MM.1S (cell line): Measurements from ENCODE around the gene MMP25.

Experiments used
- DNase-seq: peaks from one replicate; pipeline ENCODE4 v3.0.0-alpha.2; 2015
- H2AFZ ChIP-seq: fragments of 300-600 bp; sonication (generic); 2 replicates; pipeline ENCODE4 v1.6.0; 2016; ENCODE audit warnings: antibody characterized with exemption, low read length
- H3F3A ChIP-seq: fragments of 300-600 bp; sonication (generic); 2 replicates; pipeline ENCODE4 v1.6.1; 2016; ENCODE audit warnings: mild to moderate bottlenecking, antibody characterized with exemption, low read length, moderate library complexity, mixed read lengths; ENCODE audit not compliant: insufficient read depth
- H3K27ac ChIP-seq: fragments of 300-600 bp; sonication (generic); 2 replicates; pipeline ENCODE4 v1.5.1; 2016; ENCODE audit warnings: mild to moderate bottlenecking, low read length
- H3K27me3 ChIP-seq: fragments of 300-600 bp; sonication (generic); replicated peaks from 2 replicates; pipeline ENCODE4 v1.6.0; 2016; ENCODE audit warnings: low read length; ENCODE audit not compliant: insufficient read depth
- H3K36me3 ChIP-seq: fragments of 300-600 bp; sonication (generic); replicated peaks from 2 replicates; pipeline ENCODE4 v1.6.1; 2016; ENCODE audit warnings: mild to moderate bottlenecking, low read length, mixed read lengths; ENCODE audit not compliant: insufficient read depth
- H3K4me1 ChIP-seq: fragments of 300-600 bp; sonication (generic); 2 replicates; pipeline ENCODE4 v1.6.1; 2016; ENCODE audit warnings: low read length, mixed read lengths
- H3K4me2 ChIP-seq: fragments of 300-600 bp; sonication (generic); 2 replicates; pipeline ENCODE4 v1.6.0; 2016; ENCODE audit warnings: low read depth, low read length
- H3K4me3 ChIP-seq: fragments of 300-600 bp; sonication (generic); 2 replicates; pipeline ENCODE4 v1.5.1; 2016; ENCODE audit warnings: low read length, mixed read lengths
- H3K79me2 ChIP-seq: fragments of 300-600 bp; sonication (generic); 2 replicates; pipeline ENCODE4 v1.6.1; 2016; ENCODE audit warnings: mixed run types, low read length, mixed read lengths
- H3K9ac ChIP-seq: fragments of 300-600 bp; sonication (generic); 2 replicates; pipeline ENCODE4 v1.6.1; 2016; ENCODE audit warnings: low read length, mixed read lengths
- H3K9me2 ChIP-seq: fragments of 300-600 bp; sonication (generic); replicated peaks from 2 replicates; pipeline ENCODE4 v1.6.1; 2016; ENCODE audit warnings: mild to moderate bottlenecking, low read length, mixed read lengths; ENCODE audit not compliant: insufficient read depth
- H3K9me3 ChIP-seq: fragments of 300-600 bp; sonication (generic); replicated peaks from 2 replicates; pipeline ENCODE4 v1.6.1; 2016; ENCODE audit warnings: mild to moderate bottlenecking, low read length, mixed read lengths; ENCODE audit not compliant: insufficient read depth
- H4K20me1 ChIP-seq: fragments of 300-600 bp; sonication (generic); 2 replicates; pipeline ENCODE4 v1.6.1; 2016; ENCODE audit warnings: mild to moderate bottlenecking, low read length, moderate library complexity, mixed read lengths; ENCODE audit not compliant: insufficient read depth
- CTCF ChIP-seq: fragments of 300-600 bp; sonication (generic); IDR thresholded peaks from 2 replicates; pipeline ENCODE4 v1.5.1; 2016; ENCODE audit warnings: antibody characterized with exemption, low read length, mixed read lengths
- EZH2 ChIP-seq: fragments of 300-600 bp; sonication (generic); optimal IDR thresholded peaks from 2 replicates; pipeline ENCODE3; 2017; ENCODE audit warnings: low read depth, mild to moderate bottlenecking, antibody characterized with exemption, low read length, mixed read lengths
- EZH2phosphoT487 ChIP-seq: fragments of 300-600 bp; sonication (generic); IDR thresholded peaks from 2 replicates; pipeline ENCODE4 v1.6.1; 2018; ENCODE audit warnings: antibody characterized with exemption, low read length

The MMP25 gene

GRCh38 chr16:3084969-3085670 is 38.8 kb downstream of the MMP25 start:
- no peaks in the 10 kb centered on the region for H3K4me1 ChIP-seq
- H3K27ac ChIP-seq, result no peak overlapping the region
- H3K79me2 ChIP-seq, result no peaks in the 10 kb centered on the region
- H3K9me3 ChIP-seq, result no peaks in the 10 kb centered on the region
- no peak overlapping the region for H3K4me2 ChIP-seq
- no peaks in the 10 kb centered on the region for H3F3A ChIP-seq
- no peak overlapping the region for H3K9ac ChIP-seq
- no peaks in the 10 kb centered on the region for H3K9me2 ChIP-seq
- no peak overlapping the region for H3K4me3 ChIP-seq
- H2AFZ ChIP-seq, result no peak overlapping the region
- no peaks in the 10 kb centered on the region for H3K36me3 ChIP-seq
- H4K20me1 ChIP-seq, result no peaks in the 10 kb centered on the region
- DNase-seq, result no peak
- no peak for TF ChIP-seq CTCF
- no peak for TF ChIP-seq EZH2phosphoT487
- TF ChIP-seq EZH2, result no peak
- peaks cover 38% of the 10 kb centered on the region for H3K27me3 ChIP-seq

- Histone ChIP-seq H3F3A (no peaks in the 10 kb centered on the region), H3K36me3 (no peaks in the 10 kb centered on the region), H3K79me2 (no peaks in the 10 kb centered on the region), H4K20me1 (no peaks in the 10 kb centered on the region), H3K27ac (no peak overlapping the region), H2AFZ (no peak overlapping the region), H3K9me3 (no peaks in the 10 kb centered on the region), H3K27me3 (peaks cover 38% of the 10 kb centered on the region), H3K9me2 (no peaks in the 10 kb centered on the region), H3K4me1 (no peaks in the 10 kb centered on the region), H3K4me2 (no peak overlapping the region), H3K9ac (no peak overlapping the region), H3K4me3 (no peak overlapping the region)
- TF ChIP-seq CTCF (no peak), EZH2phosphoT487 (no peak), EZH2 (no peak)
- DNase-seq, result no peak
Observed at GRCh38 chr16:3085868-3086595, 39.7 kb downstream of the MMP25 start.

GRCh38 chr16:3086596-3087242 is 40.4 kb downstream of the MMP25 start:
- H3K27ac ChIP-seq, result no peak overlapping the region
- H3K9me2 ChIP-seq, result no peaks in the 10 kb centered on the region
- no peak overlapping the region for H3K4me3 ChIP-seq
- H3K79me2 ChIP-seq, result no peaks in the 10 kb centered on the region
- TF ChIP-seq CTCF, result no peak
- TF ChIP-seq EZH2phosphoT487, result no peak
- TF ChIP-seq EZH2, result no peak
- no peak overlapping the region for H3K9ac ChIP-seq
- H3K4me1 ChIP-seq, result no peaks in the 10 kb centered on the region
- H3F3A ChIP-seq, result no peaks in the 10 kb centered on the region
- H3K4me2 ChIP-seq, result no peak overlapping the region
- H4K20me1 ChIP-seq, result no peaks in the 10 kb centered on the region
- DNase-seq, result no peak
- H3K9me3 ChIP-seq, result no peaks in the 10 kb centered on the region
- no peaks in the 10 kb centered on the region for H3K36me3 ChIP-seq
- H2AFZ ChIP-seq, result no peak overlapping the region
- peaks cover 42% of the 10 kb centered on the region for H3K27me3 ChIP-seq
